ENCODE measurements around the gene AFF3.

DNA sequence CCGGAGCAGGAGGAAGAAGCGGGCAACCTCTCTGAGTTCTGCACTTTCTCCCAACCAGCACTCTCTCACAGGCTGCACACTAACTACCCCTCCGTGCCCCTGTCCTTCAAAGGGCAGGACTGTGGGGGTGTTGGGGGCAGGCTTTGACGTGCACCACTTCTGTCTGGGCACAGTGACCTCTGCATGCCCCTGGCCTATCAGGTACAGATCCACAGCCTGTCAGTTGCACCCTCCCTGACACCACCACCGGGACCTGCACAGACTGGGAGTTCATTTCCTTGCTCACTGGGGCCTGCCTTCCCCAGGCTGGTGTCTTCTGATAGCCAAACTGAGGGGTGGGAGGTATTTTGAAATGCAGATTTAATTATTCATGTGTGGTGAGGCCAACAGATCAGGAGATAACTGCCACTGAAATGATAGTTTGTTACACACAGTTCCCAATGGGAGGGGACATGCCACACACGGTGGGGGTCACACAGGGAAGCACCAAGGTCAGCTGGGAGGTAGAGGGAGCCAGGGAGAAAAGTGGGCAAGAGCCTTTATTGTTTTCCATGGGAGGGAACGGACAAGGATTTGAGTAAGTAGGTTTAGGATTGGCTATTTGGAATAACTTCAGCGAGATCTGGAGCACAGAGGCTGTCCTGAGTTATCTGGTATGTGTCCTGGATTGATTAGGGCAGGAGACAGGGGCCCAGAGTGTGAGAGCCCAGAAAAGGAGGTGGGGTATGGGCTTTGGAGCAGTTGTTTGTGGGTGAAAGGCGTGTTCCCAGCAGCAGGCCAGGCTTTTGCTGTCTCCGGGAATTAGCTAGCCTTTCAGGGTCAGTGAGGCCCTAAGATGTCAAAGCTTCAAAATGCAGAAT is 251.6 kb downstream of the AFF3 start:
- TF ChIP-seq, protein P1, sequence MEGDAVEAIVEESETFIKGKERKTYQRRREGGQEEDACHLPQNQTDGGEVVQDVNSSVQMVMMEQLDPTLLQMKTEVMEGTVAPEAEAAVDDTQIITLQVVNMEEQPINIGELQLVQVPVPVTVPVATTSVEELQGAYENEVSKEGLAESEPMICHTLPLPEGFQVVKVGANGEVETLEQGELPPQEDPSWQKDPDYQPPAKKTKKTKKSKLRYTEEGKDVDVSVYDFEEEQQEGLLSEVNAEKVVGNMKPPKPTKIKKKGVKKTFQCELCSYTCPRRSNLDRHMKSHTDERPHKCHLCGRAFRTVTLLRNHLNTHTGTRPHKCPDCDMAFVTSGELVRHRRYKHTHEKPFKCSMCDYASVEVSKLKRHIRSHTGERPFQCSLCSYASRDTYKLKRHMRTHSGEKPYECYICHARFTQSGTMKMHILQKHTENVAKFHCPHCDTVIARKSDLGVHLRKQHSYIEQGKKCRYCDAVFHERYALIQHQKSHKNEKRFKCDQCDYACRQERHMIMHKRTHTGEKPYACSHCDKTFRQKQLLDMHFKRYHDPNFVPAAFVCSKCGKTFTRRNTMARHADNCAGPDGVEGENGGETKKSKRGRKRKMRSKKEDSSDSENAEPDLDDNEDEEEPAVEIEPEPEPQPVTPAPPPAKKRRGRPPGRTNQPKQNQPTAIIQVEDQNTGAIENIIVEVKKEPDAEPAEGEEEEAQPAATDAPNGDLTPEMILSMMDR (IDR thresholded peaks at IDR 0.05; ENCODE audit: low read depth, low read length, poor library complexity, severe bottlenecking), result no peak
- TF ChIP-seq EZH2phosphoT487 (IDR thresholded peaks at IDR 0.05; ENCODE audit: borderline replicate concordance, low read length), result no peak
